HG03064 (cell line): Measurements from ENCODE around the gene PAX5.

ENCODE experiments used
- ATAC-seq: cut with Tn5 transposase; IDR thresholded peaks from one replicate; pipeline ENCODE4 v1.9.1; 2021; ENCODE audit warnings: low read depth; ENCODE audit not compliant: unreplicated experiment

The PAX5 gene

GRCh38 chr9:36842560-36843530, 191.2 kb downstream of the PAX5 start:
- no peak for ATAC-seq

- no peak for ATAC-seq
Observed at GRCh38 chr9:36840898-36841536, 193.1 kb downstream of the PAX5 start.

DNA sequence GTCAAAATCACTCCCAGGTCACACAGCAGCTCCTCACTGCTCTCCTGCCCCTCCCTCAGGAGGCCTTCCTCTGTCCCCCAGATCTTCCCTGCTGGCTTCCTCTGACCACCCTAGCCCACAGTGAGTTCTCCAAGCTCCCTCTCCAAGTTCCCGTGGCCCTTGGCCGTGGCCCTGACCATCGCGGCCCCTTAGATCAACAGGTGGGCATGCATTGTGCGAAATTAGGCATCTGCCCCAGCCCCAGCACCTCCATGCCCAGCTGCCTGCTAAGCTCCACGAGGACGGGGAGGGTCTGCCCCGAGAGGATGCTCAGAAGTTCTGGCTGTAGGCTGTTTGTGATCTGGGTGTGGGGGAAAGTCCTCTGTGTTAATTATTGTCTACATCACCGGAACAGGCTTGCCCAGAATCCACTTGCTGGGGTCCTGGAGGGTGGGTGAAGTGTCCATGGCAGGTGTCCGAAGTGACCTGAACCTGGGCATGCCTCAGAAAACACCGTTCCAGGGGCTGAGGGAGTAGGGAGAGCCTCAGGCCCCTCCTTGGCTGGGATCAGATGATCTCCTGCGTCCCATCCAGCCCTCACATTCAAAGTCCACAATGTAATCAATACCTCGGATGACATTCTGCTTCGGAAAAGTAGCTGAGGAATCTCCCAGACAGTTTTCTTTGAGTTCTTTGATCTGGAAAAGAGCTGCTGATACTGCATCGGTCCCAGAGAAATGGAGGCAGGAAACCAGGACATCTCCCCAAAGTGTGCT, 194.8 kb downstream of the PAX5 start:
- no peak for ATAC-seq

DNA sequence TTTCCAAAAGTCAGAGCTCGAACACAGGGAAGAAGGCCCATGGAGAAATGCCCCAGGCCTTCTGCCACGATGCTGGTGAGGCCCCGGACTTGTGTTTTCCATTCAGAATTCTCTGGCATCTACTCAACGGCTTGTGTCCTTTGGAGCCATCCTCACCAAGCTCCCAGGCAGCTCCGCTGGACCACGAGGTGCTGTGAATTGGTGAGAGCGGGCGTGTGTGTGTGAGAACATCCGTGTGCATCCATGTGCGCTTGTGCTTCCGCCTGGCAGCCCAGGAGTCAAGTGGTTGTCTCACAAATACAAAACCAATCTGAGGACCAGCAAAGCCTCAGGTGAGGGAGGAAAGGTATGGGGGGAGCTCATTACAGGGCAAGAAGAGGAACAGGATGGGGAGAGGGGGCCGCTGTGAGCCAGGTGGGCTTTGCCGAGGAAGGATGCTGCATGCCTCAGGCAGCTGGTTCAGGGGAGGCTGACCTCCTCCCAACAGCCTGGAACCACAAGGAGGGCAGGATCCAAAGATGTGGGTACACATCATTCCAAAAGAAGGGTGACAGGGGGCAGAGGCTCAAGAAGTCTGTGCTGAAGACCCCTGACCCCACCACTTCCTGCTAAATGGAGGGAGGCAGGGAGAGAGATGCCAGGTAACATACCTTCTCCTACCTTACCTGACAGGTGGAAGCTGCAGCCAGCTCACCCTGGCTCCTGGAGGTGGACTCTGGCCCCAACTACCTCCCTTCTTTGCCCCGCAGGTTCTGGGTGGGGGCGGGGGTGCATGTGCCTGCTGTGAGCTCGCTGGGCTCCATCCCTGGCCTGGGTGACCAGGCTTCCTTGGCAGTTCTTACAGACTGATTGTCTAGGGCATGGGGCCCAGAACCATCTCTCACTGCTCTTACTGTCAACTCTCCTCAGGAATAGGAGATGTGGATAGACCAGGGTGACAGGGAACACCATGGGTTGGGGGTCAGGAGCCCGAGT, 196.3 kb downstream of the PAX5 start:
- no peak for ATAC-seq

- ATAC-seq: no peak
Observed at GRCh38 chr9:36836486-36836885, 197.6 kb downstream of the PAX5 start.

DNA sequence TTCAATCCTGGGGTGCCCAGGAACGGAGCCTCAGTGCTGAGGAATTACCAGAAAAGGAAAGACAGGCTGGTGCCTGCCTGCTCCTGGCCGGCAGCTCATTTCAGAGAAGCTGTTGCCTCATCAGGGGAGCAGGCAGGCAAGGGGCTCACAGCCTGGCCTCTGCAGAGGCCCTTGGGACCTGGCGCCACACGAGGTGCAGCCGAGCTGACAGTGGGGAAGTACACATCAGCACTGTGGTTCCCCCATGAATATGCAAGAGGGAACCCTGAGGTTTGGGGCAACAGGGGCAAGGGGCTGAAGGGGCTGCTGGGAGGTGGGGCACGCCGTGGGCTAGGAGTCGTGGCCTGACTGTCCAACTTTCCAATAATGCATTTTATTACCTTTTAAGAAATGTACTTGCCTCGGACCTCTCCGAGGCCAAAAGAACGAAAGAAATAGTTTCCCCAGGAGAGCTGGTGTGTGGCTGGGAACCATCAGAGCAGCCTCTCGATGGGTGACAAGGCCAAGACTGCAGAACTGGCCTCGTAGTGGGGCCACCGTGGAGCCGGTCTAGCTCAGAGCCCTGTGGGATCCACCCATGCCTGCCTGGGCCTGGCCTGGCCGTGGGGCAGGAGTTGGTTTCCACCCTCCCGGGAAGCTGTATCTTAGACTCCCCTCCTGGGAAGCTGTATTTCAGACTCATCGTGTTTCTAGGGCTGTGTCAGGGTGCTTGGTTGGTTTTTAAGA, 198.6 kb downstream of the PAX5 start:
- no peak for ATAC-seq

DNA sequence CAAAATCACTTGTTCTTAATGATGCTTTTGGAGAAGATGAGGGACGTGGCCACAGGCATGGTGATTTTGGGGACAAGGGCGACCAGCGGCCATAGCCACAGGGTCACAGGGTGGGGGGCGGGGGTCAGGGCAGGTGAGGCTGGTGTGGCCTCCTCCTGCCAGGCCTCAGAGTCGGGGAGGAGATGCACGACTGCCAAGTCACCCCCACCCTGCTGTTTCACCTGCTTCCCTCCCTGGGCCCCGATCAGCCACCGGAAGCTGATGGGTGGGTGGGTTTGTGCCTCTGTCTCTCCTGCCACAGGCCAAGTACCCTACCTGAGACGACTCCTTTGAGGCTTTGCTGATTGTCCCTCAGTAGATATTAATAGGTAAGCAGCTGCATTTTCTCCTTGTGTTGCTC, 199.3 kb downstream of the PAX5 start:
- no peak for ATAC-seq

DNA sequence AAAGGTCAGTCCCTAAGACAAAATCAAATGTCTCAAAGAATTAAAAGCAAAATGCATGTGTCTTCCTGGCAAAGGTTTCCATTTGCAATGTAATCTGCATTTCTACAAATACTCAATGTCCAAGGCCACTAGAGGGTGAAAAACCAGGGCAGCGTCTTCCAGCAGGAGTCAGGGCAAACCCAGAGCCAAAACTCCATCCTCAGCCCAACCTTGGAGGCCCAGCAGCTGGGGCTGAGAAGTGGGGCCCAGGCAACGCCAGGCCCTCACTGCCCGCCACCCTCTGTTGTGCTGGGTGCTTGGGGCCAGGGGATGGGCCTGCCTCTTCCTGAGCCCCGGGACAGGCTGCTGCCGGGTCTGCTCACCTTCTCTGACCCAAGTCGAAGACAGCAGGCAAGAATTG, 200.1 kb downstream of the PAX5 start:
- no peak for ATAC-seq

DNA sequence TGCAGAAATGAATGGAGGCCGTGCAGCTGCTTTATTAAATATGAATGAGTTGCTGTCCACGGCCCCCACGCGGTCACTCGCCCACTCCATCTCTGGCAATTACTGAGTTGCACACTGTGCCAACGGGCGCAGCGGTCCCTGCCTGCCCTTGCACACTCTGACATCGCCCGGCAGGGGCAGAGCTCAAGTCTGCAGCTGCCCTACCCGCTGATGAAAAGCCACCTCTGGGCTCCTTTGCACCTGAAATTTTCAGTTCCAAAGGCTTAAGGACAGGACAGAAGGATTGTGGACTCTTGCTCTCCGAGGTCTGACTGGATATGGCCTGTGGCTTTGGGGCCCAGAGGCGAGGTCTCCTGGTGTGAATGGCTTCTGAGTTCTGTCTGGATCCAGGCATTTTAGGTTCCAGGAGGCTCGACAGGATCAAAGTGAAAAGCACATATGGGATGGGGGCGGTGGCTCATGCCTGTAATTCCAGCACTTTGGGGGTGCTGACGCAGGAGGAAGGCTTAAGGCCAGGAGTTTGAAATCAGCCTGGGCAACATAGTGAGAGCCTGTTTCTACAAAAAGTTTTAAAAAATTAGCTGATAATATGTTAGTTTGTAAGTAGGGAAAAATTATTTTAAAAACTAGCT, 201.8 kb downstream of the PAX5 start:
- no peak for ATAC-seq

GRCh38 chr9:36831381-36832161, 202.5 kb downstream of the PAX5 start:
- no peak for ATAC-seq

- no peak for ATAC-seq
Observed at GRCh38 chr9:36828611-36829013, 205.5 kb downstream of the PAX5 start.

- no peak for ATAC-seq
Observed at GRCh38 chr9:36827593-36827992, 206.5 kb downstream of the PAX5 start.

- ATAC-seq: no peak
Observed at GRCh38 chr9:36826581-36826980, 207.5 kb downstream of the PAX5 start.

GRCh38 chr9:36825179-36825578, 208.9 kb downstream of the PAX5 start:
- no peak for ATAC-seq

GRCh38 chr9:36823934-36824333, 210.1 kb downstream of the PAX5 start:
- no peak for ATAC-seq

GRCh38 chr9:36823466-36823865, 210.6 kb downstream of the PAX5 start:
- no peak for ATAC-seq

DNA sequence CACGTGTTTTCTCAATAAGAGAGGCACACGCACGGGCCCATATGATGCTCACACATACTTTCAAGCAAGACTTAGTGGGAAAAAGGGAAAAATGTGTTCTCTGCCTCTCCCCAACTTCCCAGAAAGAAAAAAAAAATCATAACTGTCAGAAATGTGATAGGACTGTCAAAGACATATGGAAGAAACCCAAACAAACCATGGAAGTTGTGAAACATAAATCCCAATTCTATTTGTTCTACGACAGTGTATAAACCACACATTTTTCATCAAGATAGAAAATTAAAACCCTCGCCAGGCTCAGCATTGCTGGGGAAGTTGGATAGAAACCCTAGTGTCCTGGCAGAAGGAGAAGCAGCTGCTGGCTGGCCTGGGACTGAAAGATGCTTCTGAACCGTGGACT, 211.9 kb downstream of the PAX5 start:
- no peak for ATAC-seq

GRCh38 chr9:36820392-36820861, 213.6 kb downstream of the PAX5 start:
- ATAC-seq: no peak
